ENCODE results near the gene RNF8. TPM values are rescaled to one million over a fixed set of nuclear protein-coding genes. Genes with fewer than 3 reads are reported as not detected.
"Not testable (repeated sequence)": the region's sequence is repeated elsewhere in the genome, so short reads cannot be mapped to it uniquely, and the experiment has no call there.

The RNF8 gene
- total RNA-seq, 4 donors from 2014 or later: 5.9 to 42.6 (median 19.1) TPM

GRCh38 chr6:37442416-37443215, 88.8 kb downstream of the RNF8 start:
- no peak for DNase-seq
- intact Hi-C loops (cut with DNase I; ENCODE audit: low total_unique reads): no loop called here
- H3K27ac ChIP-seq: peak overlapping the region in 1 of 2 donors; percentile 63
- no peaks in the 10 kb centered on the region for H3K9me3 ChIP-seq
- H3K4me3 ChIP-seq: no peak overlapping the region
- TF ChIP-seq POLR2A (IDR thresholded peaks at IDR 0.05) (no peak), CTCF (IDR thresholded peaks at IDR 0.05) (no peak)
- H3K27me3 ChIP-seq: no peaks in the 10 kb centered on the region
- H3K36me3 ChIP-seq: no peaks in the 10 kb centered on the region
- H3K4me1 ChIP-seq: no peaks in the 10 kb centered on the region

GRCh38 chr6:37443216-37443542, 89.4 kb downstream of the RNF8 start:
- intact Hi-C loops (cut with DNase I; ENCODE audit: low total_unique reads): not testable (repeated sequence)

More at GRCh38 chr6:37443216-37443542, 89.4 kb downstream of the RNF8 start:
- H3K4me3 ChIP-seq, H3K4me1 ChIP-seq, H3K36me3 ChIP-seq, H3K9me3 ChIP-seq, DNase-seq, H3K27me3 ChIP-seq: not testable (repeated sequence)
- peak overlapping the region in 1 of 2 donors; percentile 63 for H3K27ac ChIP-seq

Small RNAs within 50 kb of the gene (small RNA-seq; reads per million reads assigned to genes)
- not detected for gene RN7SL273P

Other genes with a start within 250 kb of the RNF8 start
- 10 to 100 TPM in 3 of 4 donors, 1 to 10 TPM in 1; 2.0 to 44.5 (median 28.8) TPM for gene PIM1, start 183.8 kb upstream of the RNF8 start, total RNA-seq
- gene TBC1D22B, start 96.2 kb upstream of the RNF8 start, total RNA-seq: 10 to 100 TPM in 1 of 4 donors, 1 to 10 TPM in 3; 4.1 to 15.4 (median 7.5) TPM
- 1 to 10 TPM in 1 of 4 donors, under 1 TPM in 1, not detected in 2; 0.21 to 1.6 TPM for gene TMEM217, start 95.8 kb upstream of the RNF8 start, total RNA-seq
- gene CMTR1, start 79.2 kb downstream of the RNF8 start, total RNA-seq: 10 to 100 TPM in 3 of 4 donors, 1 to 10 TPM in 1; 5.9 to 54.9 (median 31.0) TPM
- gene CCDC167, start 145.9 kb downstream of the RNF8 start, total RNA-seq: 10 to 100 TPM in 2 of 4 donors, 1 to 10 TPM in 1, not detected in 1; 8.7 to 47.6 (median 18.5) TPM